Measurements from ENCODE around the gene RARRES2. TPM values are rescaled to one million over a fixed set of nuclear protein-coding genes. Genes with fewer than 3 reads are reported as not detected.
A peak's percentile ranks its signal among the peaks of the same experiment; 100 is the strongest.

The RARRES2 gene
- total and polyA plus RNA-seq, 2 of the 13 experiments (the other 11 are each of a cell fraction or from before 2014, with no cell fraction given), result 134 to 172 TPM

DNA sequence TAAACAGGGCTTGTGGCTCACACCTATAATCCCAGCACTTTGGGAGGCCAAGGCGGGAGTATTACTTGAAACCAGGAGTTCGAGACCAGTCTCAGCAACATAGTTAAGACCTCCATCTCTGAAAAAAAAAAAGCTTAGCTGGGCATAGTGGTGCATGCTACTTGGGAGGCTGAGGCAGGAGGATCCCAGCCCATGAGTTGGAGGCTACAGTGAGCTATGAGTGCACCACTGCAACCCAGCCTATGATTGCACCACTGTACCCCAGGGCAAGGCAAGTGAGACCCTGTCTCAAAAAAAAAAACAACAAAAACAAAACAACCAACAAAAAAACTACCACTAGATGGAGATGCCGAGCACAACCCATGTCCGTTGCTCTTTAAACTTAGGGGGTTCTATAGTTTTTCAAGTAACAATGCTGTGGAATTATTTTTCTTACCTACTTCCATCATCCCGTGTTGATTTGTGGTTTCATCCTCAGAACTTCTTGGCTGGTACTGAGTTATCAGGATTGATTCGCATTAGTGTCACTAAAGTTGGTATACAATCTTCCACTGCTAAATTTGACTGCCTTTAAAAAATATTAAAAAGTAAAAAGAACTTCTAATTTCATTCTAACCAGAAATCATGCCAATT, 15.0 kb upstream of the RARRES2 start (continued):
- TF ChIP-seq ZFAT (CRISPR knock-in tag; conservative IDR thresholded peaks at IDR 0.05) (no peak), PRPF4 (IDR thresholded peaks at IDR 0.05; ENCODE audit: low read depth, low read length, poor library complexity, severe bottlenecking) (no peak), PHF8 (CRISPR knock-in tag; IDR thresholded peaks at IDR 0.05) (no peak), MIXL1 (CRISPR knock-in tag; IDR thresholded peaks at IDR 0.05) (no peak), SCMH1 (CRISPR knock-in tag; IDR thresholded peaks at IDR 0.05; ENCODE audit: borderline replicate concordance) (no peak), ZBTB8A (CRISPR knock-in tag; IDR thresholded peaks at IDR 0.05; ENCODE audit: borderline replicate concordance, low read depth) (no peak), FOXC1 (CRISPR knock-in tag; IDR thresholded peaks at IDR 0.05; ENCODE audit: borderline replicate concordance) (no peak), ZSCAN20 (CRISPR knock-in tag; IDR thresholded peaks at IDR 0.05; ENCODE audit: borderline replicate concordance) (no peak)
- TF ChIP-seq, protein P1, sequence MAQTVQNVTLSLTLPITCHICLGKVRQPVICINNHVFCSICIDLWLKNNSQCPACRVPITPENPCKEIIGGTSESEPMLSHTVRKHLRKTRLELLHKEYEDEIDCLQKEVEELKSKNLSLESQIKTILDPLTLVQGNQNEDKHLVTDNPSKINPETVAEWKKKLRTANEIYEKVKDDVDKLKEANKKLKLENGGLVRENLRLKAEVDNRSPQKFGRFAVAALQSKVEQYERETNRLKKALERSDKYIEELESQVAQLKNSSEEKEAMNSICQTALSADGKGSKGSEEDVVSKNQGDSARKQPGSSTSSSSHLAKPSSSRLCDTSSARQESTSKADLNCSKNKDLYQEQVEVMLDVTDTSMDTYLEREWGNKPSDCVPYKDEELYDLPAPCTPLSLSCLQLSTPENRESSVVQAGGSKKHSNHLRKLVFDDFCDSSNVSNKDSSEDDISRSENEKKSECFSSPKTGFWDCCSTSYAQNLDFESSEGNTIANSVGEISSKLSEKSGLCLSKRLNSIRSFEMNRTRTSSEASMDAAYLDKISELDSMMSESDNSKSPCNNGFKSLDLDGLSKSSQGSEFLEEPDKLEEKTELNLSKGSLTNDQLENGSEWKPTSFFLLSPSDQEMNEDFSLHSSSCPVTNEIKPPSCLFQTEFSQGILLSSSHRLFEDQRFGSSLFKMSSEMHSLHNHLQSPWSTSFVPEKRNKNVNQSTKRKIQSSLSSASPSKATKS (CRISPR knock-in tag; IDR thresholded peaks at IDR 0.05), result no peak

DNA sequence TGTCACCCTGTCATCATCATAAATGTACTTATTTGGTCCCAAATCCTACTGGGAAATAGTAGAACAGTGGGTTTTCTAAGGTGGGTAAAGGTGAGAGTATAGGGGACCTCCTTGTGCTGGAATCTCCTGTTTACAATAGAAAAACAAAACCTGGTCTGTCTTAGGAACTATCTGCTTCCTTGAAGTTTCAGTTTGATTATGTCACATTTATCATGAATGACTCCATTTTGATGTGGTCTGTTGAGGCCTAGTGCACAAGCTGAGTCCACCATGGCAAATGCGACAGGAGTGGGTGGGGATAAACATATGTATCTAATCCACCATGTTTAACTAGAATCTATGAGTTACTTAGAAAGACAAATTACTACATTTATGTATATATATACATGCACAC, 14.2 kb upstream of the RARRES2 start:
- intact Hi-C loops (cut with micrococcal nuclease; ENCODE audit: unreplicated experiment) (loop anchor here (1.0 to 10.0 kb wide), 5 partner anchors 28 to 71 kb away; partner anchors contain the start of genes ACTR3C and LRRC61), in situ Hi-C loops (cut with HindIII; ENCODE audit: extremely low pct_ligation_motif_present, low pct_unique_long_range_greater_than_20kb) (no loop called here)
- no peak for FAIRE-seq
- peak overlapping the region; percentile 72 for H3K27ac ChIP-seq (ENCODE audit: extremely low read length, insufficient read depth, low read length)
- BruUV-seq (replicated peaks), result no TSS peak
- ATAC-seq, result peak; percentile 26
- H3K4me3 ChIP-seq (replicated peaks in 1 of 3; ENCODE audit: insufficient read depth in 1 of 3, low read depth in 2 of 3, low read length in 3 of 3), result peak overlapping the region in 2 of 3 experiments; percentile 30 to 32; a peak in 3 of 6 replicates
- no peaks in the 10 kb centered on the region for H3K27me3 ChIP-seq (ENCODE audit: control insufficient read depth in 1 of 2, insufficient read depth in 2 of 2, low read length in 2 of 2)
- peak overlapping the region; percentile 66 for H2AFZ ChIP-seq (ENCODE audit: low read length)
- H3K4me2 ChIP-seq (ENCODE audit: low read depth, low read length), result peak overlapping the region; percentile 78
- CTCF ChIA-PET (ENCODE audit: low intra/inter-chr PET ratio, low total read pairs), result interaction anchor here (1.6 to 4.3 kb wide), 3 partner anchors 23 to 65 kb away, joined by 3 to 45 read pairs (median 10); no protein-coding TSS in a partner anchor
- peak overlapping the region; percentile 50 for H3K9ac ChIP-seq (ENCODE audit: insufficient read depth, low read depth, low read length)
- H3K79me2 ChIP-seq (ENCODE audit: insufficient read depth, low read length), result no peaks in the 10 kb centered on the region
- DNase-seq (ENCODE audit: low spot score), result no peak
- WGBS (ENCODE audit: low lambda C conversion rate), result 0% methylated on average over 1 of the region's 1 CpG
- peaks cover 59% of the 10 kb centered on the region for H3K4me1 ChIP-seq (ENCODE audit: insufficient read depth, low read length)
- no peaks in the 10 kb centered on the region for H4K20me1 ChIP-seq (ENCODE audit: insufficient read depth, low read length)
- POLR2A ChIA-PET, result interaction anchor here (0.7 to 5.8 kb wide), 13 partner anchors 10 to 50 kb away, joined by 3 to 58 read pairs (median 8); partner anchors contain the start of genes ACTR3C, LRRC61, RARRES2 and REPIN1
- H3K36me3 ChIP-seq (replicated peaks in 1 of 2; ENCODE audit: control insufficient read depth in 1 of 2, insufficient read depth in 2 of 2, low read length in 2 of 2), result no peaks in the 10 kb centered on the region
- H3K9me3 ChIP-seq (ENCODE audit: low read length), result no peaks in the 10 kb centered on the region
- 0 out of 2 replicates have a peak, but pooled peaks have one; percentile 7 for TF ChIP-seq GATAD2A (CRISPR knock-in tag; IDR thresholded peaks at IDR 0.05)
- peak; percentile 73 for TF ChIP-seq ZFX (CRISPR knock-in tag; IDR thresholded peaks at IDR 0.05; ENCODE audit: low read depth)
- no peak for TF ChIP-seq RBFOX2 (IDR thresholded peaks at IDR 0.05; ENCODE audit: low read depth, low read length)
- TF ChIP-seq HMG20A (CRISPR knock-in tag; IDR thresholded peaks at IDR 0.05; ENCODE audit: borderline replicate concordance), result 0 out of 2 replicates have a peak, but pooled peaks have one; percentile 7
- TF ChIP-seq JARID2 (CRISPR knock-in tag; IDR thresholded peaks at IDR 0.05; ENCODE audit: insufficient replicate concordance), result no peak
- no peak for TF ChIP-seq ZNF12 (CRISPR knock-in tag; IDR thresholded peaks at IDR 0.05)
- no peak for TF ChIP-seq BORCS8-MEF2B (CRISPR knock-in tag; IDR thresholded peaks at IDR 0.05)
- TF ChIP-seq, protein P2, sequence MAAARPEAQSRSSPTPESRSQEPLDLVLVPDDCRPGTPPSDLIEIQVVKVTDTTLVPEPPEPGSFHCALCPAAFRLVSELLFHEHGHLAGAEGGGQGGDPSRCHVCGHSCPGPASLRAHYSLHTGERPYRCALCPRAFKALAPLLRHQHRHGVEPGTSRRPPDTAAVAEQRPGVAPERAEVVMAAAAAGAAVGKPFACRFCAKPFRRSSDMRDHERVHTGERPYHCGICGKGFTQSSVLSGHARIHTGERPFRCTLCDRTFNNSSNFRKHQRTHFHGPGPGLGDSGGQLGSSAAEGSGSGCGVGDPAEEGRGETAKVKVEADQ (CRISPR knock-in tag; IDR thresholded peaks at IDR 0.05; ENCODE audit: borderline replicate concordance), result 0 out of 2 replicates have a peak, but pooled peaks have one; percentile 8
- TF ChIP-seq ELF3 (CRISPR knock-in tag; IDR thresholded peaks at IDR 0.05), result peak; percentile 5; the same call in 1 of the 2 replicates
- no peak for TF ChIP-seq KMT2B (CRISPR knock-in tag; IDR thresholded peaks at IDR 0.05)
- TF ChIP-seq KLF11 (CRISPR knock-in tag; IDR thresholded peaks at IDR 0.05), result no peak
- TF ChIP-seq, protein P3, sequence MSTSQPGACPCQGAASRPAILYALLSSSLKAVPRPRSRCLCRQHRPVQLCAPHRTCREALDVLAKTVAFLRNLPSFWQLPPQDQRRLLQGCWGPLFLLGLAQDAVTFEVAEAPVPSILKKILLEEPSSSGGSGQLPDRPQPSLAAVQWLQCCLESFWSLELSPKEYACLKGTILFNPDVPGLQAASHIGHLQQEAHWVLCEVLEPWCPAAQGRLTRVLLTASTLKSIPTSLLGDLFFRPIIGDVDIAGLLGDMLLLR (CRISPR knock-in tag; IDR thresholded peaks at IDR 0.05), result no peak
- 0 out of 2 replicates have a peak, but pooled peaks have one; percentile 6 for TF ChIP-seq PHF8 (CRISPR knock-in tag; IDR thresholded peaks at IDR 0.05)

Measured in HepG2 (cell line).